Activated CD4-positive, alpha-beta T cell treated with anti-CD3 and anti-CD28 coated beads, Interleukin-2, amount 10 ng/mL, durations not matched to agents 24 days and 14 days (primary cell): Measurements from ENCODE around the gene WDR90. TPM values are rescaled to one million over a fixed set of nuclear protein-coding genes. Genes with fewer than 3 reads are reported as not detected.

Experiments used
- DNase-seq: peaks from one replicate; pipeline ENCODE4 v3.0.0; 2022
- H3K27ac Mint-ChIP-seq: one replicate; pipeline ENCODE4 v1.8.0; 2022; ENCODE audit warnings: mild to moderate bottlenecking, mixed read lengths
- H3K27me3 Mint-ChIP-seq: one replicate; pipeline ENCODE4 v1.8.0; 2022; ENCODE audit warnings: mixed read lengths
- H3K36me3 Mint-ChIP-seq: one replicate; pipeline ENCODE4 v1.8.0; 2022; ENCODE audit warnings: low read depth, mild to moderate bottlenecking, mixed read lengths
- H3K4me1 Mint-ChIP-seq: one replicate; pipeline ENCODE4 v1.8.0; 2021; ENCODE audit warnings: mixed read lengths
- H3K4me3 Mint-ChIP-seq: one replicate; pipeline ENCODE4 v1.8.0; 2022; ENCODE audit warnings: mild to moderate bottlenecking, moderate library complexity, mixed read lengths
- H3K9me3 Mint-ChIP-seq: one replicate; pipeline ENCODE4 v1.8.0; 2021; ENCODE audit warnings: mixed read lengths
- intact Hi-C: fragments of 100-400 bp; cut with micrococcal nuclease; formaldehyde crosslinking; loops from one replicate; pipeline ENCODE4 v1.15.1; 2023
- total RNA-seq: library from RNA; stranded (reverse); gene quantifications from 2 replicates; pipeline ENCODE4 v1.2.3, GENCODE V29; 2022

Gene WDR90
- total RNA-seq, 1 donor from 2014 or later, result 111 TPM

GRCh38 chr16:638836-639235 is 10.3 kb upstream of the WDR90 start:
- no peaks in the 10 kb centered on the region for H3K9me3 Mint-ChIP-seq
- H3K27me3 Mint-ChIP-seq, result peaks cover 2% of the 10 kb centered on the region
- H3K27ac Mint-ChIP-seq, result no peak overlapping the region
- H3K36me3 Mint-ChIP-seq, result no peaks in the 10 kb centered on the region
- no peak for DNase-seq
- peaks cover 8% of the 10 kb centered on the region for H3K4me1 Mint-ChIP-seq
- intact Hi-C loops, result no loop called here
- no peak overlapping the region for H3K4me3 Mint-ChIP-seq

- no peak for DNase-seq
- Mint-ChIP-seq H3K36me3 (peaks cover 5% of the 10 kb centered on the region), H3K27me3 (peaks cover 2% of the 10 kb centered on the region), H3K4me1 (peaks cover 13% of the 10 kb centered on the region), H3K9me3 (no peaks in the 10 kb centered on the region), H3K27ac (no peak overlapping the region), H3K4me3 (peak overlapping the region; percentile 65)
- intact Hi-C loops, result loop anchor here (1.0 kb wide), 1 partner anchor 9 kb away; the partner anchor contains the start of gene WDR90
Measured at GRCh38 chr16:640614-641013, 8.6 kb upstream of the WDR90 start.

GRCh38 chr16:641326-642188 is 7.6 kb upstream of the WDR90 start, which contains the start of gene MCRIP2:
MCRIP2 (plus strand) TSS chr16:641828; CDS start chr16:641992, 164 bp downstream.
- peak within 1 kb of the TSS; percentile 80 for H3K4me3 Mint-ChIP-seq
- H3K4me1 Mint-ChIP-seq, result peaks cover 12% of the 10 kb centered on the region
- peak within 1 kb of the TSS; percentile 67 for H3K27ac Mint-ChIP-seq
- DNase-seq, result peak; percentile 95
- H3K36me3 Mint-ChIP-seq, result peaks cover 5% of the 10 kb centered on the region
- H3K9me3 Mint-ChIP-seq, result no peaks in the 10 kb centered on the region
- peaks cover 2% of the 10 kb centered on the region for H3K27me3 Mint-ChIP-seq
- intact Hi-C loops, result loop anchor here (1.0 kb wide), 1 partner anchor 8 kb away; the partner anchor contains the start of gene WDR90

- peaks cover 8% of the 10 kb centered on the region for H3K36me3 Mint-ChIP-seq
- H3K4me1 Mint-ChIP-seq, result peaks cover 10% of the 10 kb centered on the region
- intact Hi-C loops, result no loop called here
- peak; percentile 85 for DNase-seq
- H3K9me3 Mint-ChIP-seq, result no peaks in the 10 kb centered on the region
- peak overlapping the region; percentile 67 for H3K27ac Mint-ChIP-seq
- peak overlapping the region; percentile 80 for H3K4me3 Mint-ChIP-seq
- no peaks in the 10 kb centered on the region for H3K27me3 Mint-ChIP-seq
Measured at GRCh38 chr16:642189-643049, 6.7 kb upstream of the WDR90 start.

GRCh38 chr16:643050-643368 is 6.2 kb upstream of the WDR90 start:
- Mint-ChIP-seq H3K4me1 (peaks cover 10% of the 10 kb centered on the region), H3K9me3 (no peaks in the 10 kb centered on the region), H3K27me3 (no peaks in the 10 kb centered on the region), H3K36me3 (peaks cover 8% of the 10 kb centered on the region), H3K4me3 (peak overlapping the region; percentile 80), H3K27ac (peak overlapping the region; percentile 67)
- no peak for DNase-seq
- intact Hi-C loops, result no loop called here

GRCh38 chr16:644556-644955 is 4.6 kb upstream of the WDR90 start:
- Mint-ChIP-seq H3K36me3 (peaks cover 10% of the 10 kb centered on the region), H3K4me1 (peaks cover 10% of the 10 kb centered on the region), H3K27ac (no peak overlapping the region), H3K4me3 (peak overlapping the region; percentile 58), H3K27me3 (no peaks in the 10 kb centered on the region), H3K9me3 (no peaks in the 10 kb centered on the region)
- intact Hi-C loops, result no loop called here
- DNase-seq, result no peak

- Mint-ChIP-seq H3K9me3 (no peaks in the 10 kb centered on the region), H3K4me3 (no peak overlapping the region), H3K4me1 (peaks cover 10% of the 10 kb centered on the region), H3K27me3 (no peaks in the 10 kb centered on the region), H3K27ac (no peak overlapping the region), H3K36me3 (peaks cover 10% of the 10 kb centered on the region)
- no peak for DNase-seq
- intact Hi-C loops, result no loop called here
Measured at GRCh38 chr16:645852-646678, 3.1 kb upstream of the WDR90 start.

- peaks cover 10% of the 10 kb centered on the region for H3K4me1 Mint-ChIP-seq
Measured at GRCh38 chr16:646679-647172, 2.4 kb upstream of the WDR90 start.

GRCh38 chr16:647173-647902 is 1.8 kb upstream of the WDR90 start:
- no peaks in the 10 kb centered on the region for H3K27me3 Mint-ChIP-seq
- H3K4me1 Mint-ChIP-seq, result peaks cover 10% of the 10 kb centered on the region
- H3K9me3 Mint-ChIP-seq, result no peaks in the 10 kb centered on the region
- DNase-seq, result no peak
- H3K27ac Mint-ChIP-seq, result no peak overlapping the region
- intact Hi-C loops, result no loop called here
- H3K4me3 Mint-ChIP-seq, result no peak overlapping the region
- peaks cover 10% of the 10 kb centered on the region for H3K36me3 Mint-ChIP-seq

More at GRCh38 chr16:646679-647172, 2.4 kb upstream of the WDR90 start:
- peaks cover 10% of the 10 kb centered on the region for H3K36me3 Mint-ChIP-seq
- H3K27ac Mint-ChIP-seq, result no peak overlapping the region
- H3K4me3 Mint-ChIP-seq, result no peak overlapping the region
- DNase-seq, result no peak
- intact Hi-C loops, result no loop called here
- H3K9me3 Mint-ChIP-seq, result no peaks in the 10 kb centered on the region
- no peaks in the 10 kb centered on the region for H3K27me3 Mint-ChIP-seq

GRCh38 chr16:648071-648780 is 939 bp upstream of the WDR90 start:
- H3K27ac Mint-ChIP-seq, result peak overlapping the region; percentile 85
- peak; percentile 77 for DNase-seq
- H3K4me3 Mint-ChIP-seq, result peak overlapping the region; percentile 86
- H3K9me3 Mint-ChIP-seq, result no peaks in the 10 kb centered on the region
- H3K36me3 Mint-ChIP-seq, result peaks cover 10% of the 10 kb centered on the region
- peaks cover 10% of the 10 kb centered on the region for H3K4me1 Mint-ChIP-seq
- no peaks in the 10 kb centered on the region for H3K27me3 Mint-ChIP-seq
- intact Hi-C loops, result loop anchor here (2.0 kb wide), 2 partner anchors 37 to 59 kb away; partner anchors contain the start of gene JMJD8

GRCh38 chr16:649631-650030 is 466 bp downstream of the WDR90 start:
- Mint-ChIP-seq H3K4me1 (peaks cover 4% of the 10 kb centered on the region), H3K4me3 (peak overlapping the region; percentile 79), H3K9me3 (no peaks in the 10 kb centered on the region), H3K27ac (peak overlapping the region; percentile 11), H3K36me3 (peaks cover 9% of the 10 kb centered on the region), H3K27me3 (no peaks in the 10 kb centered on the region)
- DNase-seq, result peak; percentile 77
- intact Hi-C loops, result loop anchor here (1.0 to 2.0 kb wide), 4 partner anchors 8 to 61 kb away; partner anchors contain the start of genes JMJD8 and MCRIP2

GRCh38 chr16:651844-652243 is 2.7 kb downstream of the WDR90 start:
- H3K4me3 Mint-ChIP-seq, result no peak overlapping the region
- peaks cover 1% of the 10 kb centered on the region for H3K4me1 Mint-ChIP-seq
- H3K27ac Mint-ChIP-seq, result no peak overlapping the region
- intact Hi-C loops, result no loop called here
- no peak for DNase-seq
- H3K36me3 Mint-ChIP-seq, result peaks cover 5% of the 10 kb centered on the region
- H3K9me3 Mint-ChIP-seq, result no peaks in the 10 kb centered on the region
- H3K27me3 Mint-ChIP-seq, result no peaks in the 10 kb centered on the region
